Skeletal muscle tissue (tissue), 4 donors: ENCODE results near the gene OXTR. TPM values are rescaled to one million over a fixed set of nuclear protein-coding genes. Genes with fewer than 3 reads are reported as not detected.
A peak's percentile ranks its signal among the peaks of the same experiment; 100 is the strongest.

Experiments used
- H3K27ac ChIP-seq: one replicate; pipeline ENCODE4 v1.7.0; 2013; ENCODE audit warnings: mild to moderate bottlenecking, low read depth, low read length, inconsistent platforms
- H3K27me3 ChIP-seq, 3 donors: one replicate each; pipeline ENCODE4 v1.7.0; 2013; ENCODE audit warnings: low read length in 3 of 3; ENCODE audit not compliant: control insufficient read depth in 3 of 3, insufficient read depth in 3 of 3
- H3K36me3 ChIP-seq, 3 donors: one replicate each; pipeline ENCODE4 v1.7.0; 2013; ENCODE audit warnings: low read length in 3 of 3; ENCODE audit not compliant: control insufficient read depth in 3 of 3, insufficient read depth in 3 of 3
- H3K4me1 ChIP-seq, 3 donors: one replicate each; pipeline ENCODE4 v1.7.0; 2013; ENCODE audit warnings: low read length in 3 of 3, mild to moderate bottlenecking in 3 of 3; ENCODE audit not compliant: control insufficient read depth in 3 of 3, insufficient read depth in 3 of 3
- H3K4me3 ChIP-seq, 3 donors: one replicate each; pipeline ENCODE4 v1.7.0; 2013; ENCODE audit warnings: low read length in 3 of 3
- H3K9ac ChIP-seq, 3 donors: one replicate each; pipeline ENCODE4 v1.7.0; 2013; ENCODE audit warnings: low read length in 3 of 3, mild to moderate bottlenecking in 3 of 3, moderate library complexity in 2 of 3, low read depth in 1 of 3
- H3K9me3 ChIP-seq, 3 donors: one replicate each; pipeline ENCODE4 v1.7.0; 2013; ENCODE audit warnings: low read length in 3 of 3; ENCODE audit not compliant: control insufficient read depth in 3 of 3
- total RNA-seq: library from RNA; depleted of rRNA; stranded (reverse); fragments of >200 nt; gene quantifications from one replicate; pipeline ENCODE4 v1.2.3, GENCODE V29; 2014
- donor health status: Osteomylitis.

Gene OXTR
- total RNA-seq, 1 donor from 2014 or later, result 0.52 TPM

DNA sequence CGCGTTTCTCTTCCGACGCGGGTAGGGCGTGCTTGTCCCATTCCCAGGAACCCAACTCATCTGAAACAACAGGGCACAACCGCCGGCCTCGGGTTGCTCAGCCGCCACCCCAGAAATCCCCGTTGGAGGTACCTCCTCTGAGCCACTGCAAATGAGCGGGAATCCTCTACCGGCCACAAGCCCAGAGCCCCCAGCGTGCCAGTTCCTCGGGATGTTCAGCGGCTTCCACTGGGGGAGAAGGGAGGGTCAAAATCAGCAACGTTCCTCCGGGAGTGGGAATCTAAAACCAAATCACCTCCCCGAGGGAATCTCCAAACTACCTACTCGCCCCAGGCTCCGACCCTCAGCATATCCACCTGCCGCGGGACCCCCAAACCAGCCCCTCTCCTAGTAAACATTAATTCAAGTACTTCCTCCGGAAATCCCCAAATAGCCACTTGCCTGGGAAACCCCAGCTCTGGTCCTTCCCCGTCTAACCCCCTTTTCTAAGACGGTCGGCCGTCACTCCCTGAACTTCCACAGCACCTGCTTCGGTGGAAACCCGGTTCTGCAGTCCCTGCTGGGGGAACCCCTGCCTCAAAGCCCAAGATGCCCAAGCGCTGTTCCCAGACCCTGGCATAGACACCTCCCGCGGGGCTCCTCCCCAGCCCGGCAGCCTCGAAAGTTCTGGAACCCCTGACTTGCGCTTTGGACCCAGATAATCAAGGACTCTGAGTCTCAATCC lies 887 bp downstream of the OXTR start:
- Histone ChIP-seq H3K9ac (peak overlapping the region in 1 of 3 donors; percentile 57), H3K9me3 (no peaks in the 10 kb centered on the region), H3K27me3 (peaks cover 32 to 49% (median 39%) of the 10 kb centered on the region in 3 donors)

GRCh38 chr3:8767667-8768363 lies 1.6 kb downstream of the OXTR start:
- Histone ChIP-seq H3K27me3 (peaks cover 32 to 49% (median 39%) of the 10 kb centered on the region in 3 donors), H3K4me3 (peak overlapping the region; percentile 15 to 61 (median 33)), H3K9ac (peak overlapping the region in 1 of 3 donors; percentile 50)

More for the DNA sequence above, 887 bp downstream of the OXTR start:
- Histone ChIP-seq H3K4me3 (peak overlapping the region; percentile 15 to 68 (median 60)), H3K36me3 (no peaks in the 10 kb centered on the region), H3K27ac (no peak overlapping the region), H3K4me1 (peaks cover 19 to 27% (median 20%) of the 10 kb centered on the region in 3 donors)

DNA sequence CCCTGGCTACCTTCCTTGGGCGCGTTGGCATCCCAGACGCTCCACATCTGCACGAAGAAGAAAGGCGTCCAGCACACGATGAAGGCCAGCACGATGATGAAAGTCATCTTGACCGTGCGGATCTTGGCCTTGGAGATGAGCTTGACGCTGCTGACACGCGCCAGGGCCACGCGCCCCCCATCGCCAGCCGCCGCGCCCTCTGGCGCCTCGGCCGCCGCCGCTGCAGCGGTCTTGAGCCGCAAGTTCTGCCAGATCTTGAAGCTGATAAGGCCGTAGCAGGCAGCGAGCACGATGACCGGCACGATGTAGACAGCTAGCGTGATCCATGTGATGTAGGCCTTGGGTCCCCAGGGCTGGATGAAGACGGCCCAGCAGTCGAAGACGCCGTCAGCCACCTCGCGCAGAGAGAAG lies 2.2 kb downstream of the OXTR start:
- Histone ChIP-seq H3K4me1 (peaks cover 19 to 27% (median 20%) of the 10 kb centered on the region in 3 donors), H3K27ac (no peak overlapping the region), H3K9me3 (no peaks in the 10 kb centered on the region), H3K9ac (peak overlapping the region in 1 of 3 donors; percentile 3), H3K27me3 (peaks cover 32 to 49% (median 39%) of the 10 kb centered on the region in 3 donors), H3K4me3 (peak overlapping the region in 2 of 3 donors; percentile 33 to 61), H3K36me3 (no peaks in the 10 kb centered on the region)

More at GRCh38 chr3:8767667-8768363, 1.6 kb downstream of the OXTR start:
- no peaks in the 10 kb centered on the region for H3K9me3 ChIP-seq
- peaks cover 19 to 27% (median 20%) of the 10 kb centered on the region in 3 donors for H3K4me1 ChIP-seq
- H3K27ac ChIP-seq, result no peak overlapping the region
- no peaks in the 10 kb centered on the region for H3K36me3 ChIP-seq

DNA sequence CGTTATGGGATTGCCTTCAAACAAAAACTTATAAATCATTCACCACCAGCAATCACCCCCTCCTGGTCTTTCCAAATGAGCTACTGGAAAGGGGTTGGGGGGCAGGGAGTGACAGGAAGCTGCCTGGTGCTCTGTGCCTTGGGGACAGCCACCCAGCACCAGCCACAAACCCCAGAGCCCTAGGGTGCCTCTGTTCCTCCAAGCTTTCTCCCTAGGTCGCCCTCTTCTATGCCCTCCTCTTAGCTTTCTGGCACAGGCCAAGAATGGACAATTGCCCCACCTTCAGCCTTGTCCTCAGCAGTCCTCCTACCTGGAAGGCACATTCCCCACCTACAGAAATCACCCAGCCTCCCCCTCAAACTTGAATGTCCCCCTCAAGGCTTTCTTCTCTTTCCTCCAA lies 3.3 kb downstream of the OXTR start:
- H3K4me1 ChIP-seq, result peaks cover 20 to 27% (median 20%) of the 10 kb centered on the region in 3 donors
- peaks cover 32 to 44% (median 39%) of the 10 kb centered on the region in 3 donors for H3K27me3 ChIP-seq
- no peak overlapping the region for H3K9ac ChIP-seq
- no peaks in the 10 kb centered on the region for H3K36me3 ChIP-seq
- H3K4me3 ChIP-seq, result no peak overlapping the region
- no peaks in the 10 kb centered on the region for H3K9me3 ChIP-seq
- H3K27ac ChIP-seq, result no peak overlapping the region

DNA sequence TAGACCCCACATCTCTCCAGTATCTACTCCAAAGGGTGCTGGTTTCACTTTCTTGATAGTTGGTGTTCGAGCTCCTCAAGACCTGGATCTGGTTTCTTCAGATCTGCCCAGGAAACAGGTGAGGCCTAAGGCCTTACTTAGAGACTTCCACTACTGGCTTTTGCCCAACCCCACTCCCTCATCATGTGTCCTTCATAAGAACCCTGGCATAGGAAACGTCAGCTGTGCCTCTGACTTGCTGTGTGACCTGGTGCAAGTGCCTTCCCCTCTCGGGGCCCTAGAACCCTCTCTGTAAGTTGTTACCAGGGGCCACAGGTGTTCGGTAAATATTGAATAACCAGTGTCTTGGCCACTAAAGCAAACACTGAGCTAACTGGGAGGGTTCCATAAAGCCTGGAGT lies 3.9 kb downstream of the OXTR start:
- no peak overlapping the region for H3K9ac ChIP-seq
- H3K27ac ChIP-seq, result no peak overlapping the region
- H3K9me3 ChIP-seq, result no peaks in the 10 kb centered on the region
- H3K27me3 ChIP-seq, result peaks cover 32 to 40% (median 36%) of the 10 kb centered on the region in 3 donors
- H3K4me1 ChIP-seq, result peaks cover 23 to 33% (median 25%) of the 10 kb centered on the region in 3 donors
- H3K36me3 ChIP-seq, result no peaks in the 10 kb centered on the region
- H3K4me3 ChIP-seq, result no peak overlapping the region

DNA sequence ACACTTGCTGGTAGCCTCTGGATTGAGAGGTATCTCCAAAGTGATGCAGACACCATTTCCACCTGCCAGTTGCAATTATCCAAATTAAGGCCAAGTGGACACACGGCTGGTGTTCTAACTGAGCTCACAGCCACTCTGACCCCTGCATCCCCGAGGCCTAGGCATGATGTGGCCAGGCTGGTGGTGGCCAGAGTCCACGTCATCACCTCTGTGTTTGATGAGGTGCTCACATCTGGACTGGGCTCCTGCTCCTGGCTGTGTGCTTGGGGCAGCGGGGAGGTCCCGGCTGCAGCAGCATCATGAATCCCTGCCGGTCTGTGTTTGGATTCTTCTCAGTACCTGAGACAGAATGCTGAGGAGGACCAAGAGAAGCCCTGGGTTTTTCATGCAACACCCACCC lies 4.9 kb downstream of the OXTR start:
- no peak overlapping the region for H3K9ac ChIP-seq
- no peak overlapping the region for H3K4me3 ChIP-seq
- H3K27me3 ChIP-seq, result peaks cover 28 to 34% (median 34%) of the 10 kb centered on the region in 3 donors
- no peak overlapping the region for H3K27ac ChIP-seq
- no peaks in the 10 kb centered on the region for H3K36me3 ChIP-seq
- no peaks in the 10 kb centered on the region for H3K9me3 ChIP-seq
- peaks cover 29 to 40% (median 30%) of the 10 kb centered on the region in 3 donors for H3K4me1 ChIP-seq

- H3K27me3 ChIP-seq, result peaks cover 11 to 18% (median 17%) of the 10 kb centered on the region in 3 donors
- no peaks in the 10 kb centered on the region for H3K36me3 ChIP-seq
- no peak overlapping the region for H3K9ac ChIP-seq
- H3K4me1 ChIP-seq, result peaks cover 28 to 40% (median 31%) of the 10 kb centered on the region in 3 donors
- no peak overlapping the region for H3K4me3 ChIP-seq
- no peaks in the 10 kb centered on the region for H3K9me3 ChIP-seq
- H3K27ac ChIP-seq, result no peak overlapping the region
Measured at GRCh38 chr3:8762607-8763377, 6.6 kb downstream of the OXTR start.

DNA sequence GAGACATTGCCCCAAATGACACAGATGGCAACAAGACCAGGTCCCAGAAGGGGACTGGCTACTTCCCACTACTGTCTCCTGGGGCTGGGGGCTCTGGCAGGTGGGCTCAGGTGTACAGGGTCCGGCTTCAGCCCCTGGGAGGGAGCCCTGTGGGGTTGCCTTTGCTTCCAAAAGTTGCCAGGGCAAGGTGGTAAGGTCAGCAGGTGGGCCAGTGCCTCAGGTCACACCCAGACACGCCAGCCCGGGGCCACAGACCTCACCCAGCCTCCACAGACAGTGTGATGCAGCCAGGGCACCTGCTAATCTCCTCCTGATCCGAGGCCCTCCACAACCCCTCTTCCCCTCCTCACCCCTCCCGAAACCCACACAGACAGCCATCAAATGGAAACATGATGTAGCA lies 7.5 kb downstream of the OXTR start:
- no peak overlapping the region for H3K27ac ChIP-seq
- peaks cover 30 to 37% (median 31%) of the 10 kb centered on the region in 3 donors for H3K4me1 ChIP-seq

GRCh38 chr3:8760506-8760905 lies 8.9 kb downstream of the OXTR start:
- Histone ChIP-seq H3K4me1 (peaks cover 31 to 42% (median 31%) of the 10 kb centered on the region in 3 donors), H3K9ac (no peak overlapping the region), H3K9me3 (no peaks in the 10 kb centered on the region), H3K27me3 (no peaks in the 10 kb centered on the region), H3K36me3 (no peaks in the 10 kb centered on the region), H3K4me3 (no peak overlapping the region), H3K27ac (no peak overlapping the region)

More for the DNA sequence above, 7.5 kb downstream of the OXTR start:
- H3K9ac ChIP-seq, result no peak overlapping the region
- H3K4me3 ChIP-seq, result no peak overlapping the region
- H3K9me3 ChIP-seq, result no peaks in the 10 kb centered on the region
- no peaks in the 10 kb centered on the region for H3K36me3 ChIP-seq
- peaks cover 2 to 9% (median 8%) of the 10 kb centered on the region in 3 donors for H3K27me3 ChIP-seq
